Measurements from ENCODE around the gene ADAM12. TPM values are rescaled to one million over a fixed set of nuclear protein-coding genes. Genes with fewer than 3 reads are reported as not detected.
A peak's percentile ranks its signal among the peaks of the same experiment; 100 is the strongest.

The ADAM12 gene
- total RNA-seq, 1 experiment from 2014 or later = not detected

DNA sequence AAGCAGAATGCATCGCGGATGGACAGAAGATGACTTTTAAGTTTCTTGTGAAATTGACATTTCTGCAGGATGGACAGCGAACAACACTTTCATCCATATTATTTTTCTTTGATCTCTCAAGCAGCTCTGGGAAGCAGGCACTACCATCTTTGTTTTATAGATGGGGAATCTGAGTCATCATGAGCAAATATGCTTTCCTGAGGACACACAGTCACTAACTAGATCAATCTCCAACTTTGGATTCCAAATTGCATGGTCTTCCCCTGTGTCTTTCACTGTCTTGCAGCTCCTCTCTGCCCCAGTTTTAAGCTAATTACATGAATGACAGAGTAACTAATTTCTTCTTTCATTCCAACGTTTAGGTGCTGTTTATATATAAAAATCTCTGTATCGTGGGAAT lies 201.5 kb downstream of the ADAM12 start (continued):
- TF ChIP-seq SRF (IDR thresholded peaks at IDR 0.05; ENCODE audit: low read depth) (no peak), YY1 (IDR thresholded peaks at IDR 0.05; ENCODE audit: extremely low read depth, insufficient replicate concordance, low read depth, low read length) (no peak), POLR2A (IDR thresholded peaks at IDR 0.05; ENCODE audit: borderline replicate concordance, extremely low read depth, insufficient read depth, insufficient read length) (no peak), EZH2phosphoT487 (IDR thresholded peaks at IDR 0.05; ENCODE audit: borderline replicate concordance) (no peak), RAD21 (IDR thresholded peaks at IDR 0.05; ENCODE audit: low read depth) (no peak), CEBPB (IDR thresholded peaks at IDR 0.05; ENCODE audit: low read depth) (no peak), FOSL1 (IDR thresholded peaks at IDR 0.05; ENCODE audit: low read depth) (no peak)

DNA sequence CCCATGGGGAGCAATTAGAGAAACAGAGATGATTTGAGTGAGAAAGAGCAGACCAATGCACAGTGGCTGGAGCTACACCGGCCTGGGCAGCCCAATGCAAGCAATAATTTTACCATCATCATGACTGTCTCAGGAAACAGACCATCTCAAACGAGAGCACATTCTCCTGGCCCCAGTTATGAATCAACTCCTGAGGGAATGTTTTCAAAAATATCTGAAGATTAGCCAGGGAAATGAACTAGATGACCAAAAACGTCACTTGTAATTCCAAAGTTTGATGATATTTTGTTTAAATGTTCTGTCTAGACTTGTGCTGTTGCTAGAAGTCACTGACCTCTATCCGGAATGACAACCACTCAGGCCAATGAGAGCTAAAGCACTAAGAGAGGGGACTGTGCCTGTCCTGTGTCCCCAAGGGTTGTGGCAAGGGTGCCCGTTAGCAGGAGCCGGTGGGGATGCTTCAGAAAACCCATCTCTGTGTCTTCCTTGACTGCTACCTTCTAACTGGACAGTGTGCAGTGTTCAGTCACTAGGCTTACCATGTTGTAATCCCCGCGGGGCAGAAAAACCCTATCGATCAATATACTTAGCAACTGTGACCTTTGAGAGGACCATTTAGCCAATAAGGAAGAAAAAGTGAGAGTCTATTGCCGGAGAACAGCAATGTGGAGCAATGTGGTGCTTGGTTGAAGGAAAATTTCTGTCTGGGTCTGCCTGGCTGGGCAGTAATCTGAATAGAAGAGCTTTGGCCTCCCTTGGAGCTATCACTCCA lies 202.4 kb downstream of the ADAM12 start:
- BruUV-seq (replicated peaks) = no TSS peak
- intact Hi-C loops (cut with micrococcal nuclease) = no loop called here
- ChIA-PET RAD21 (ENCODE audit: low non-redundant PET in 1 of 2, low total read pairs in 2 of 2, uncharacterized antibody in 2 of 2, unreplicated experiment in 2 of 2) (no interaction called here), POLR2A (no interaction called here), CTCF (no interaction called here)
- H3K9me3 ChIP-seq (ENCODE audit: control insufficient read depth in 1 of 2, insufficient read depth in 1 of 2, low read depth in 1 of 2, low read length in 2 of 2) = no peaks in the 10 kb centered on the region
- no peak overlapping the region for H3K9ac ChIP-seq (ENCODE audit: low read length)
- ATAC-seq (no peak), DNase-seq (ENCODE audit: low read depth, low spot score) (no peak)
- H3K79me2 ChIP-seq (ENCODE audit: insufficient read depth, low read length) = no peaks in the 10 kb centered on the region
- H3K36me3 ChIP-seq (ENCODE audit: control insufficient read depth in 1 of 2, insufficient read depth in 2 of 2, low read length in 2 of 2) = no peaks in the 10 kb centered on the region
- H3K9me2 ChIP-seq (ENCODE audit: insufficient read depth) = no peaks in the 10 kb centered on the region
- no peak for TF ChIP-seq CBX3 (IDR thresholded peaks at IDR 0.05; ENCODE audit: low read depth)
- peak; percentile 91; the same call in 1 of the 2 replicates for TF ChIP-seq EZH2 (IDR thresholded peaks at IDR 0.05)
- no peak overlapping the region for H3K4me3 ChIP-seq (replicated peaks in 1 of 2; ENCODE audit: low read depth in 1 of 2, low read length in 2 of 2)
- no peak overlapping the region for H3K27ac ChIP-seq (ENCODE audit: low read depth, low read length)
- H3K4me1 ChIP-seq (ENCODE audit: control insufficient read depth in 1 of 2, insufficient read depth in 2 of 2, low read length in 2 of 2) = no peaks in the 10 kb centered on the region
- H3K4me2 ChIP-seq (ENCODE audit: low read length) = no peak overlapping the region
- H2AFZ ChIP-seq (ENCODE audit: low read depth, low read length, poor library complexity, severe bottlenecking) = no peak overlapping the region
- no peaks in the 10 kb centered on the region for H4K20me1 ChIP-seq (ENCODE audit: insufficient read depth)
- H3K27me3 ChIP-seq (ENCODE audit: insufficient read depth, low read length) = peaks cover 78% of the 10 kb centered on the region

DNA sequence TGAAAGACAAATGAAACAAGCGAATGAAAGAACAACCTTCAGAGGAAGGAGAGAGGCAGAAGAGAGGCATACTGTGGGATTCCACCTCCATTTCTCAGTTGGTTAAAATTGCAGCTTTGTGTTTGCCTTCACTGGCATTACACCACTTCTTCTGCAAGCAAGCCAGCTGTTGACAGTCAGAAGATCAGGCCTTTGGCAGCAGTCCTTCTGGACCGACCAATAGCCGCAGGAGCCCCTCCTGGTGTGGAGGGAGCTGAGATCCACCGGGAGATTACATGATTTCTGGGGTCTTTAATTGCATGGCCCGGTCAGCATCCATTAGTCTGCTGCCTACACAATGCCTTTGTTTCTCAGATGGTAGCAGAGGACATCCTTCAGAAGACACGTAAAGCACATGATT lies 206.7 kb downstream of the ADAM12 start:
- CTCF ChIA-PET = no interaction called here
- no peak overlapping the region for H3K9ac ChIP-seq (ENCODE audit: low read length)
- TF ChIP-seq, protein P1, sequence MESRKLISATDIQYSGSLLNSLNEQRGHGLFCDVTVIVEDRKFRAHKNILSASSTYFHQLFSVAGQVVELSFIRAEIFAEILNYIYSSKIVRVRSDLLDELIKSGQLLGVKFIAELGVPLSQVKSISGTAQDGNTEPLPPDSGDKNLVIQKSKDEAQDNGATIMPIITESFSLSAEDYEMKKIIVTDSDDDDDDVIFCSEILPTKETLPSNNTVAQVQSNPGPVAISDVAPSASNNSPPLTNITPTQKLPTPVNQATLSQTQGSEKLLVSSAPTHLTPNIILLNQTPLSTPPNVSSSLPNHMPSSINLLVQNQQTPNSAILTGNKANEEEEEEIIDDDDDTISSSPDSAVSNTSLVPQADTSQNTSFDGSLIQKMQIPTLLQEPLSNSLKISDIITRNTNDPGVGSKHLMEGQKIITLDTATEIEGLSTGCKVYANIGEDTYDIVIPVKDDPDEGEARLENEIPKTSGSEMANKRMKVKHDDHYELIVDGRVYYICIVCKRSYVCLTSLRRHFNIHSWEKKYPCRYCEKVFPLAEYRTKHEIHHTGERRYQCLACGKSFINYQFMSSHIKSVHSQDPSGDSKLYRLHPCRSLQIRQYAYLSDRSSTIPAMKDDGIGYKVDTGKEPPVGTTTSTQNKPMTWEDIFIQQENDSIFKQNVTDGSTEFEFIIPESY (IDR thresholded peaks at IDR 0.05; ENCODE audit: extremely low read depth, insufficient replicate concordance, low read length) = no peak
- TF ChIP-seq ELF1 (IDR thresholded peaks at IDR 0.05; ENCODE audit: borderline replicate concordance, low read depth) = no peak
- TF ChIP-seq SIN3A (IDR thresholded peaks at IDR 0.05; ENCODE audit: low read depth) = no peak
- no peak for TF ChIP-seq ZFX (IDR thresholded peaks at IDR 0.05)
- TF ChIP-seq ZNF274 (IDR thresholded peaks at IDR 0.05; ENCODE audit: low read depth, low read length) = no peak
- H3K9me2 ChIP-seq (ENCODE audit: insufficient read depth) = no peaks in the 10 kb centered on the region
- H4K20me1 ChIP-seq (ENCODE audit: insufficient read depth) = no peaks in the 10 kb centered on the region
- RAD21 ChIA-PET (ENCODE audit: low non-redundant PET in 1 of 2, low total read pairs in 2 of 2, uncharacterized antibody in 2 of 2, unreplicated experiment in 2 of 2) = no interaction called here
- no peak overlapping the region for H3K4me2 ChIP-seq (ENCODE audit: low read length)
- no peak overlapping the region for H3K4me3 ChIP-seq (replicated peaks in 1 of 2; ENCODE audit: low read depth in 1 of 2, low read length in 2 of 2)
- POLR2A ChIA-PET = no interaction called here
- BruUV-seq (replicated peaks) = no TSS peak
- H3K27me3 ChIP-seq (ENCODE audit: insufficient read depth, low read length) = peaks cover 81% of the 10 kb centered on the region
- no peaks in the 10 kb centered on the region for H3K9me3 ChIP-seq (ENCODE audit: control insufficient read depth in 1 of 2, insufficient read depth in 1 of 2, low read depth in 1 of 2, low read length in 2 of 2)
- DNase-seq (ENCODE audit: low read depth, low spot score) (no peak), ATAC-seq (no peak)
- H3K36me3 ChIP-seq (ENCODE audit: control insufficient read depth in 1 of 2, insufficient read depth in 2 of 2, low read length in 2 of 2) = no peaks in the 10 kb centered on the region
- H3K4me1 ChIP-seq (ENCODE audit: control insufficient read depth in 1 of 2, insufficient read depth in 2 of 2, low read length in 2 of 2) = no peaks in the 10 kb centered on the region
- H3K27ac ChIP-seq (ENCODE audit: low read depth, low read length) = no peak overlapping the region
- H2AFZ ChIP-seq (ENCODE audit: low read depth, low read length, poor library complexity, severe bottlenecking) = no peak overlapping the region
- no peaks in the 10 kb centered on the region for H3K79me2 ChIP-seq (ENCODE audit: insufficient read depth, low read length)
- intact Hi-C loops (cut with micrococcal nuclease) = no loop called here
